ENCODE measurements around the gene PTPRG. TPM values are rescaled to one million over a fixed set of nuclear protein-coding genes. Genes with fewer than 3 reads are reported as not detected.
A peak's percentile ranks its signal among the peaks of the same experiment; 100 is the strongest.

PTPRG gene
- total and polyA plus RNA-seq, 2 donors, result 22.7 to 95.3 TPM

DNA sequence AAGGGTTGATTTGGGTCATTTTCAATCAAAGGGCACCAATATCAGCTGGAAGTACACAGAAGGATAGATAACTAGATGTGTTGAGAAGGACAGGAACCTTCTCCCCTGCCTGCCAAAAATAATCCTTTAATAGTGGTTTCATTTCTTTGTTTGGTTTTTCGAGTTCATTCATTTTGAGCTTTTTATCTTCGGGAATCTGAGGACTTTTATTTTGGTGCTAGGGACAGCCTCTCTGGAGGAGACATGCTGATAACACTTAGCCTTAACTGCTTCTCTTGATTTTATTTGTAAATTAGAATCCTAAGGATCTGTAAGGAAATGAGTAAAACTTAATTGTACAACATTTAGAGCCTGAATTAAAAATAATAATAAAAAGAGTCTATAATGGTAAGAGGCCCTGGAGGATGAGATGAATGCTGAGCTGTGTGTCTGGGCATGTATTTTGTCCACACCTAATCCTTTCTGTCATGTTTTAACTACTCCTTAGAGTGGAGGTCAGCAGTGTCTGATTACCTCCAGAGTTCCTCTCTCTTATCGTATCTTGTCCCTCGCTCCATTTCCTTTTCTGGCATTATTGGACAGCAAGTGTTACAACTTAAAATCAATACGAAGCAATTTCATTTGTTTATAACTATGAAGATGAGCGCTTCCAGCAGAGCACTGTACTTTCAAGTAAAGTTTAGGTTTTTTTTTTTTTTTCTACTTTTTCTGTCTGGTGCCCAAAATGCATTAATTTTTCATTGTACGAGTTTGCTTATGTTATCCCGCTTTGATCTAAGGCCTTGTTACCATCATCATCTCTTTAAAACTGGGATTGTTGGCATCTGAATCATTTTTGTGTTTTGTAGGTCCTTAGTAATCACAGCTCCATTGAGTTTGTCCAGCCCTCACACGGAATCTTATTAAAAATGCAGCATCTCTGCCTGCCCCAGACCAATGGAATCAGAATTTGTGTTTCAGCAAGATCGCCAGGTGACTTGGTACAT, 22.8 kb downstream of the PTPRG start:
- DNase-seq (ENCODE audit: extremely low spot score), result no peak
- Histone ChIP-seq H3K27ac (ENCODE audit: low read depth) (no peak overlapping the region), H3K4me1 (ENCODE audit: insufficient read depth) (no peaks in the 10 kb centered on the region), H3K4me3 (ENCODE audit: low read depth, low read length) (no peak overlapping the region), H3K36me3 (ENCODE audit: insufficient read depth) (no peaks in the 10 kb centered on the region)
- WGBS, result 42% methylated on average over 10 of the region's 10 CpGs

DNA sequence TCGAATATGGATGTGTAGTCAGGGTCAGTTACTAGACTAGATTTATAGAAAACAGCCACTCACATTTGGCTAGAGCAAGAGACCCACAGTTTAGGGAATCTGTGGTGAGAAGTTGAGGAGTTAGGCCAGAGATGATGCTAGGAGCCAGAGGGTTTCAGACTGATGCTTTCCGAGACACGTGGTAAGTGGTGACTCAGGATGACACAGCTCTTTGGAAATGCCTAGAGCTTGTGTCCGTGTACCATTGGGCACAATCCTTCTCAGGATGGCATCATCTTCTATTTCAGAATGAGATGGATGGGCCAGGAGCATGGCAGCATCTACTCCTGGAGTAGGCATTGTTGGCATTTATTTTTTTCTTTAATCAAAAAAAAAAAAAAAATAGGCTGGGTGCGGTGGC, 28.5 kb downstream of the PTPRG start:
- no peak for DNase-seq (ENCODE audit: extremely low spot score)
- H3K27ac ChIP-seq (ENCODE audit: low read depth), result no peak overlapping the region
- H3K4me1 ChIP-seq (ENCODE audit: insufficient read depth), result no peaks in the 10 kb centered on the region
- no peak overlapping the region for H3K4me3 ChIP-seq (ENCODE audit: low read depth, low read length)
- H3K36me3 ChIP-seq (ENCODE audit: insufficient read depth), result no peaks in the 10 kb centered on the region
- WGBS, result 95% methylated on average over 5 of the region's 5 CpGs

DNA sequence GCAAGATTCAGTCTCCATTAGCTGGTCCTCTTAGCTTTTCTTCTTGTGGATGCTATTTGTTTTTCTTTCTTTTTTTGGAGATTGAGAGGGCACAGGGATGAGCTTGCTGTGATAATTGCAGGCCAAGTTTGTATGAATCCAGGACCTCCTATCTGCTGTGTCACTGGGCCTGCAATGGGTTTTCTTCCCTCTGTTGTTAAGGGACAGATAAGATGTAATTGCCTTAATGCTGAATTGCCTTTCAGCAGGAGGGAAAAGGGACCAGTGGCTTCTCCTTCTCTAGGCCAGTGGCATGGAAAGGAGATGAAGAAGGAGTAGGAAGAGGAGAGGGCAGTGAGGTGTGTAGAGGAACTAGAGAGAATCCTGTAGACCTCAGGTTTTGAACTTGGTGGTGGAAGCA, 29.9 kb downstream of the PTPRG start:
- DNase-seq (ENCODE audit: extremely low spot score), result no peak
- Histone ChIP-seq H3K4me3 (ENCODE audit: low read depth, low read length) (no peak overlapping the region), H3K36me3 (ENCODE audit: insufficient read depth) (no peaks in the 10 kb centered on the region), H3K27ac (ENCODE audit: low read depth) (no peak overlapping the region), H3K4me1 (ENCODE audit: insufficient read depth) (no peaks in the 10 kb centered on the region)

DNA sequence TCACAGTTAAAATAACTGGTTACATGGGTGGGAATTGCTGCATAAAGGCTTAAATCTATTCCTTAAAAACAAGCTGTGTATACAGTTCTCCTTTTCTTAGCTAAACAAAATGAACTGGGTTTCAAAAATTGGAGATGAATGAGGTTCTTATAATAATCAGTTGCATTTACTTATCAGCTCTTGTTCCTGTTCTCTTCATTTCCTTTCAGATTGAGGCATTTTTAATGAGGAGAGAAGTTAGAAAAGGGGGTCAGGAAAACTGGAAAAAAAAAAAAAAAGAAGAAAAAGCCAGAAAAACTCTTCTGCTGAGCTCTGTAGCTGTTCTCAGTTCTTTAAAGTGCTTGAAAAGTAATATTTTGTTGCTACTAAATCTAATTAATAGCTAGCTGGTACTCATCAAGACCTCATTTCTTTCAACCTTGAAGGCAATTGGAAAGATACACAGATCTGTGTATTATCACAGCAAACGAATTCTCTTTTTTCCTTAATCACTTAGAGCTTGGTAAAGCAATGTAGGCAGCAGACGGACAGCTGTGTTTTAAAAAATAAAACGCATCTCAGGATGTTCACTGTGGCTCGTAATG, 32.2 kb downstream of the PTPRG start:
- no peak overlapping the region for H3K4me3 ChIP-seq (ENCODE audit: low read depth, low read length)
- no peaks in the 10 kb centered on the region for H3K4me1 ChIP-seq (ENCODE audit: insufficient read depth)
- no peak for DNase-seq (ENCODE audit: extremely low spot score)
- 74% methylated on average over 4 of the region's 4 CpGs for WGBS
- no peaks in the 10 kb centered on the region for H3K36me3 ChIP-seq (ENCODE audit: insufficient read depth)
- H3K27ac ChIP-seq (ENCODE audit: low read depth), result no peak overlapping the region

DNA sequence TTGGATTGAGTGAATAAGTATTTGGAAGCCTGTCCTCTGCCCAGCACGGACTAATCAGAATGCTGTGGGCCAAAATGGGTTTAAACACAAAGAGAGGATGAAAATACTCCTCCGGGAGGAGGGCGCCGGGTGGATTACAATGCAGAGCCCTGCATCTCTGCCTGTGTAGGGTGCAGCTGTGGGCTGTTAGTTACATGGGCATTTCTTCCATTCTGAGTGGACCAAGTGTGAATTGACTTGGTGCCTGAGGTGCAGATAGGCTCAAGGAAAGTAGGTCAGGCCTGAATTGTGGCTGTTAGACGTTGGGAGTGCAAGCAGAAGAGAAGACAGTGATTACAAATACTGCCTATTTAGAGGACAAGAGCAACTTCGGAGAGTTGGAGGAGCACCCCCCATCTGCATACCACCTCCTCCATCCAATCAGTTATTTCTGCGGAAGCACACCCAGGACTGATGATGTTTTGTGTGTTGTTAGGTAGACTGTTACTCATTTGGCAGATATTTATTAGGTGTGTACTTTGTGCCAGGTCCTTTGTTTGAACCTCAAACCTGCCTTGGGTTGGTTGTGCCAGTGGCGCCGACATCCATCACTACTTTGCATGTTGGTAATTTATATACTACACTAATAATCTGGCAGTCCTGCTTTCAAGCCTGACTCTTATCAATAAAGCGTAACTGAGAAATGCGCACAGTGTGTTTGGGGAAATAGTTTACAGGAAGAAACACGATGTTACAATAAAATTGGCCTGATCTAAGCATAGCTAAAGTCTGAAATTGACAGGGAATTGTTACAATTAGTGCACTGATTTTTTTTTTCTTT, 33.0 kb downstream of the PTPRG start:
- H3K27ac ChIP-seq (ENCODE audit: low read depth), result no peak overlapping the region
- H3K4me1 ChIP-seq (ENCODE audit: insufficient read depth), result no peaks in the 10 kb centered on the region
- WGBS, result 61% methylated on average over 12 of the region's 12 CpGs
- H3K4me3 ChIP-seq (ENCODE audit: low read depth, low read length), result peak overlapping the region; percentile 5
- H3K36me3 ChIP-seq (ENCODE audit: insufficient read depth), result no peaks in the 10 kb centered on the region
- DNase-seq (ENCODE audit: extremely low spot score), result no peak

DNA sequence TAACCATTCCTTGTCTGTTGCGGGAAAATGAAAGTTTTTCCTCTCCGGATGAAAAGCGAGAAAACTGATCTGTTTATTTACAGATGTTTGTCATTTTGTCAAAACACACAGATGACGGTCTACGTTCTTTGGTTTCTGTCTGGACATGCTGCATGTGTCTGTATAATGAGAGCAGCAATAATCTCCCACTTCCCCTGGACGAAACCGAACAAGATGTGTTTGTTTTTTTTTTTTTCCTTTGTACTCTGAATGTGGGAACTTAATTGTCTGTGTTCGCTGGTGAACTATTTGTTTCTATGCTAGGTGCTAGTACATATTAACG, 33.6 kb downstream of the PTPRG start:
- peak overlapping the region; percentile 5 for H3K4me3 ChIP-seq (ENCODE audit: low read depth, low read length)

DNA sequence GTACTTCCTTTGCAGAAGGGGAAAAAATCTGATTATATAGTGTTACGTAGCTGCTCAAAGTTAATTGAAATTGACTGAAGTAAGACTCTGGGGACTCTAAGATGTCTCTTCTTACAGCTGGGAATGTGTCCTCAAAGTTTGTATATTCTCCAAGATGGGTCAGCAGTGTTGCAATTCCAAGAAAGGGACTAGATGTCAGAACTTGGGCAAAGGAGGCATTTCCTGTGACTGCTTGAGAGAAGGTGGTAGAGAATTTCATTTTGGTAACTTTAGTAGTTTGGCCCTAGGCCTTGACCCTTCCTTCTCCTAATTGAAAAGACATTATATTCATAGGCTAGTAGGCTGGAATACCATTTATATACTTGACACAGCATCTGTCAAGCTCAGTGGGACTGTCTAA, 33.9 kb downstream of the PTPRG start:
- WGBS, result 43% methylated on average over 1 of the region's 1 CpG
- no peak for DNase-seq (ENCODE audit: extremely low spot score)
- Histone ChIP-seq H3K27ac (ENCODE audit: low read depth) (no peak overlapping the region), H3K4me3 (ENCODE audit: low read depth, low read length) (no peak overlapping the region), H3K4me1 (ENCODE audit: insufficient read depth) (no peaks in the 10 kb centered on the region), H3K36me3 (ENCODE audit: insufficient read depth) (no peaks in the 10 kb centered on the region)

More for the DNA sequence above, 33.6 kb downstream of the PTPRG start:
- 56% methylated on average over 9 of the region's 9 CpGs for WGBS
- Histone ChIP-seq H3K4me1 (ENCODE audit: insufficient read depth) (no peaks in the 10 kb centered on the region), H3K36me3 (ENCODE audit: insufficient read depth) (no peaks in the 10 kb centered on the region), H3K27ac (ENCODE audit: low read depth) (no peak overlapping the region)
- DNase-seq (ENCODE audit: extremely low spot score), result no peak

DNA sequence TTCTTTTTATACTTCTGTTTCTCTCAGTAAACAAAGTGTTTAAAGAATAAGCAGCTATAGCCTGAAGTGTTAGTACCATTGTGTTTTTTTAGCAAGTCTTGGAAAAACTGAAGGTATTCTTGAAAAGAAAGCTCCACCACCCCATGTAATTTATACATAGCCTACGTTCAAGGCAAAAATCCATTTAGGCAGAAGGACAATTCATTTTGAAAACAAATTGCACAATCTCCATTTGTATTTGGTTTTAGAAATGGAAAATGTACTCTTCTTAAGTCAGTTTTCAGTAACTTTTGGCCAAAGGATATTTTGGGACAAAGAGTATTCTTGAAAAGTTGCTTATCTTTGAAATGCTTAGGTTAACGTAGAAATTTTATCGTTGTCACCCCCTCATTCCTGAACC, 34.5 kb downstream of the PTPRG start:
- no peak overlapping the region for H3K27ac ChIP-seq (ENCODE audit: low read depth)
- no peaks in the 10 kb centered on the region for H3K4me1 ChIP-seq (ENCODE audit: insufficient read depth)
- DNase-seq (ENCODE audit: extremely low spot score), result no peak
- H3K36me3 ChIP-seq (ENCODE audit: insufficient read depth), result no peaks in the 10 kb centered on the region
- 82% methylated on average over 3 of the region's 3 CpGs for WGBS
- H3K4me3 ChIP-seq (ENCODE audit: low read depth, low read length), result no peak overlapping the region

DNA sequence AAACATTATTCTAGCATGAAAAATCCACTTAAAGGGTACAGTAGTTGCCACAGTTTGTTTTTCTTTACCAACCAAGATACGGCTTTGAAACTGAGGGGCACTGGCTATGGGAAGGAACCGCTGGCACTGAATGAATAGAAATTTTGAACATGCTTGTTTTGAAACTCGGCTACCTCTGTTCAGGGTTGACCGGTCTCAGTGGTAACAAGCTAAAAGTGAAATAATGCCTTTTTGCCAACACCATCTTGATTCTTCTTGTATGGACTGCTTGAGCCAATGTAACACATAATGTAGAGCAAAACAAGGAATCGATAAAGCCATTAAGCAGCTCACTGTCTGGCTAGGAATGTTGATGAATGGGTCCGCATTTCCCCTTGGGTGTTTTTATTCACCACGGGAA, 36.5 kb downstream of the PTPRG start:
- Histone ChIP-seq H3K27ac (ENCODE audit: low read depth) (no peak overlapping the region), H3K4me3 (ENCODE audit: low read depth, low read length) (no peak overlapping the region), H3K36me3 (ENCODE audit: insufficient read depth) (no peaks in the 10 kb centered on the region), H3K4me1 (ENCODE audit: insufficient read depth) (no peaks in the 10 kb centered on the region)
- 91% methylated on average over 7 of the region's 7 CpGs for whole genome bisulfite sequencing
- no peak for DNase-seq (ENCODE audit: extremely low spot score)

DNA sequence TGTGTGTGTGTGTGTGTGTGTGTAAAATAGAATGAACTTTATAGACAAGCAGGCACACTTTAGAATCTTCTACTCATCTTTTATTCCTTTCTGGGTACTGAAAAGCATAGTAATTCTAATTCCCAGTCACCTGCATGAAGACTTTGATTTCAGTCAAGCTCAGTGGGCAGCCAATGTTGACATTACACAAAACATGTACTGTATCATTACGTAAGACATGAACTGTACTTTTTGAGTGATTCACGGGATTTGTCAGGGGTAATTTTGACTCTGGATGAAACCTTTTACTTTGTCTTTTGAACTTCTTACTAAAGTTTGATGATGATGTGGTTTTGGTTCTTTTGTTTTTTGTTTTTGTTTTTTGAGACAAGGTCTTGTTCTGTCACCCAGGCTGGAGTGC, 38.8 kb downstream of the PTPRG start:
- H3K36me3 ChIP-seq (ENCODE audit: insufficient read depth), result no peaks in the 10 kb centered on the region
- H3K27ac ChIP-seq (ENCODE audit: low read depth), result no peak overlapping the region
- whole genome bisulfite sequencing, result 94% methylated on average over 2 of the region's 2 CpGs
- H3K4me1 ChIP-seq (ENCODE audit: insufficient read depth), result no peaks in the 10 kb centered on the region
- no peak for DNase-seq (ENCODE audit: extremely low spot score)
- H3K4me3 ChIP-seq (ENCODE audit: low read depth, low read length), result no peak overlapping the region

DNA sequence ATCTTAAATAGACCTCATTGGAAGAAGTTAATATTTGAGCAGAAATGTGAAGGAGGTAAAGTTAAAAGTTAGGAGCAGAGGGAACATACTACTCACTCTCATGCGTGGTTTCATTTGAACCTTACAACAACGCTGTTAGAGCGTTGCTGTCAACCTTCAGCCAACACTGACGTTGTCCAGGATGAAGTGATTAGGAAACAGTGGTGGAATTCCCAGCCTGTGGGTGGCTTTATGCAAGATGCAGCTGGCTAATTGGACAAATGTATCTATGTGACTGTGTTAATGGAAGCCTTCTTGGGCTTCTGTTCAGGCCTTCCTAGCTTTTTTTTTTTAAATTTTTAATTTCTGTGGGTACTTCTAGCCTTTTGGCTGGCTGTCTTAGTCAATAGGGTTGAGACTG, 40.5 kb downstream of the PTPRG start:
- 81% methylated on average over 4 of the region's 4 CpGs for WGBS
- H3K4me3 ChIP-seq (ENCODE audit: low read depth, low read length), result no peak overlapping the region
- H3K27ac ChIP-seq (ENCODE audit: low read depth), result no peak overlapping the region
- H3K4me1 ChIP-seq (ENCODE audit: insufficient read depth), result no peaks in the 10 kb centered on the region
- no peak for DNase-seq (ENCODE audit: extremely low spot score)
- H3K36me3 ChIP-seq (ENCODE audit: insufficient read depth), result peaks cover 2% of the 10 kb centered on the region

DNA sequence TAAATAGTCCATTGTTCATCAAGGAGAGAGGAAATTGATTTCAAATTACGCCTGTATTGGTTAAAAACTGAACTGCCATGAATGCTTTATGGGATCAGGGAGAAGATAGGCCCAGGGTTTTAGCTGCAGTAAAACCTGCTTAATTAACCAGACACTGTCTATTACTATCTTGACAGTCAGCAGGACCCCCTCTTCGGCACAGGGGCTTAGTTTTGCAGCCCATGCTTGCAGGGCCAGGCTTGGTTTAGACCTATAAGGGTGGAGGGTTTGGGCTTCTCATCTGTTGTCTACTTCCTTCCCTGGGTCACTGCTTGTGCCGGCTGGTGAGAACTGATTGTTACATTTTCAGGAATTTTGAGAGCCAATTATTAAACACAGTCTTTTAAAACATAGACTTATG, 41.1 kb downstream of the PTPRG start:
- Histone ChIP-seq H3K27ac (ENCODE audit: low read depth) (no peak overlapping the region), H3K4me1 (ENCODE audit: insufficient read depth) (no peaks in the 10 kb centered on the region), H3K36me3 (ENCODE audit: insufficient read depth) (peaks cover 2% of the 10 kb centered on the region), H3K4me3 (ENCODE audit: low read depth, low read length) (no peak overlapping the region)
- WGBS, result 91% methylated on average over 3 of the region's 3 CpGs
- DNase-seq (ENCODE audit: extremely low spot score), result no peak

DNA sequence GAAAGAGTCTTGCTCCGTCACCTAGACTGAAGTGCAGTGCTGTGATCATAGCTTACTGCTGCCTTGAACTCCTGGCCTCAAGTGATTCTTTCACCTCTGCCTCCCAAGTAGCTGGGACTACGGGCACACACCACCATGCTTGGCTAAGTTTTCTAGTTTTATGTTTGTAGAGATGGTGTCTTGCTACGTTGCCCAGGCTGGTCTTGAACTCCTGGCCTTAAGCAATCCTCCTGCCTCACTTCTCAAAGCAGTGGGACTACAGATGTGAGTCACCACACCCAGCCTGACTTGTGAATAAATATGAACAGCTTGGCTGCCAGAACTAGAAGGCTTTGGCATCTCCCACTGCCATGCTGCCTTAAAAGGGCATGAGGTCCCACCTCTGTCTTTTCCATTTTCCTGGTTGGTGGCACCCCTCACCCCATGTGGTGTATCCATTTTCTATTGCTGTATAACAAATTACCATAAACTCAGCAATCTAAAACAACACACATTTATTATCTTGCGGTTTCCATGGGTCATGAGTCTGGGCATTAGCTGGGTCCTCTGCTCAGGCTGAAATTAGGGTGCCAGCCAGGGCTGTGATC, 44.3 kb downstream of the PTPRG start:
- H3K4me3 ChIP-seq (ENCODE audit: low read depth, low read length), result no peak overlapping the region
- no peak for DNase-seq (ENCODE audit: extremely low spot score)
- peaks cover 2% of the 10 kb centered on the region for H3K36me3 ChIP-seq (ENCODE audit: insufficient read depth)
- H3K4me1 ChIP-seq (ENCODE audit: insufficient read depth), result no peaks in the 10 kb centered on the region
- WGBS, result 95% methylated on average over 4 of the region's 4 CpGs
- no peak overlapping the region for H3K27ac ChIP-seq (ENCODE audit: low read depth)
